ENCODE measurements around the gene GARRE1. TPM values are rescaled to one million over a fixed set of nuclear protein-coding genes. Genes with fewer than 3 reads are reported as not detected.

The GARRE1 gene
- total and polyA plus RNA-seq, 8 donors = 2.1 to 60.7 (median 13.8) TPM

DNA sequence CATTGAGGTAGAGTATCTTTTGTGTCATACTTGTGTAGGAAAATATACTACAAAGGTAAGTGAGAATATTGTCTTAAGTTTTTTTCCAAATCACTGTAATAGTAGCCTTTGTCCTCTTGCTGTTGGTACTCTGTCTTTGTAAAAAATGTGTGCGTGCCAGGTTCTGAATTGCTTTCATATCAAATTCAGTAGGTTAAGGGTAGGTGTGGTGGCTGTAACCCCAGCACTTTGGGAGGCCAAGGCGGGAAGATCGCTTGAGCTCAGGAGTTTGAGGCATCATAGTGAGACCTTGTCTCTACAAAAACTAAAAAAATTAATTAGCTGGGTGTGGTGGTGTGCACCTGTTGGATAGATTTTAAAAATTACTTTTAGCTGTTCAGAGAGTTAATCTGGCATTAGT, 46.6 kb downstream of the GARRE1 start:
- H3K27ac ChIP-seq = no peak overlapping the region
- intact Hi-C loops (cut with DNase I; ENCODE audit: low total_unique reads) = no loop called here
- peaks cover 6 to 9% (median 8%) of the 10 kb centered on the region in 4 donors for H3K4me1 ChIP-seq
- peaks cover 8 to 55% (median 49%) of the 10 kb centered on the region in 4 donors for H3K36me3 ChIP-seq
- no peak for DNase-seq
- H3K9me3 ChIP-seq = no peaks in the 10 kb centered on the region
- WGBS, 5 donors = 94 to 98% (median 95%) methylated on average over 3 of the region's 3 CpGs
- H3K27me3 ChIP-seq = no peaks in the 10 kb centered on the region
- H3K4me3 ChIP-seq = no peak overlapping the region
- TF ChIP-seq, protein P1, sequence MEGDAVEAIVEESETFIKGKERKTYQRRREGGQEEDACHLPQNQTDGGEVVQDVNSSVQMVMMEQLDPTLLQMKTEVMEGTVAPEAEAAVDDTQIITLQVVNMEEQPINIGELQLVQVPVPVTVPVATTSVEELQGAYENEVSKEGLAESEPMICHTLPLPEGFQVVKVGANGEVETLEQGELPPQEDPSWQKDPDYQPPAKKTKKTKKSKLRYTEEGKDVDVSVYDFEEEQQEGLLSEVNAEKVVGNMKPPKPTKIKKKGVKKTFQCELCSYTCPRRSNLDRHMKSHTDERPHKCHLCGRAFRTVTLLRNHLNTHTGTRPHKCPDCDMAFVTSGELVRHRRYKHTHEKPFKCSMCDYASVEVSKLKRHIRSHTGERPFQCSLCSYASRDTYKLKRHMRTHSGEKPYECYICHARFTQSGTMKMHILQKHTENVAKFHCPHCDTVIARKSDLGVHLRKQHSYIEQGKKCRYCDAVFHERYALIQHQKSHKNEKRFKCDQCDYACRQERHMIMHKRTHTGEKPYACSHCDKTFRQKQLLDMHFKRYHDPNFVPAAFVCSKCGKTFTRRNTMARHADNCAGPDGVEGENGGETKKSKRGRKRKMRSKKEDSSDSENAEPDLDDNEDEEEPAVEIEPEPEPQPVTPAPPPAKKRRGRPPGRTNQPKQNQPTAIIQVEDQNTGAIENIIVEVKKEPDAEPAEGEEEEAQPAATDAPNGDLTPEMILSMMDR (IDR thresholded peaks at IDR 0.05) = no peak
- TF ChIP-seq EP300 (IDR thresholded peaks at IDR 0.05) = no peak
- no peak for TF ChIP-seq POLR2A (IDR thresholded peaks at IDR 0.05)
- TF ChIP-seq POLR2AphosphoS5 (IDR thresholded peaks at IDR 0.05) = no peak

Other genes with a start within 250 kb of the GARRE1 start
- 100 to 1,000 TPM in 4 of 5 donors, 10 to 100 TPM in 1; 53.3 to 227 (median 171) TPM for gene LSM14A, start 82.0 kb upstream of the GARRE1 start, total RNA-seq
- gene LSM14A, start 82.0 kb upstream of the GARRE1 start, polyA plus RNA-seq = 10 to 100 TPM; 38.4 to 74.3 (median 51.5) TPM
- gene GPI, start 110.6 kb downstream of the GARRE1 start, total RNA-seq = 100 to 1,000 TPM in 4 of 5 donors, 10 to 100 TPM in 1; 93.2 to 306 (median 110) TPM
- gene GPI, start 110.6 kb downstream of the GARRE1 start, polyA plus RNA-seq = 10 to 100 TPM; 66.1 to 80.9 (median 67.8) TPM
- 10 to 100 TPM in 2 of 5 donors, 1 to 10 TPM in 3; 4.6 to 33.5 (median 9.0) TPM for gene PDCD2L, start 149.8 kb downstream of the GARRE1 start, total RNA-seq
- 10 to 100 TPM in 2 of 3 donors, 1 to 10 TPM in 1; 9.5 to 13.6 (median 11.7) TPM for gene PDCD2L, start 149.8 kb downstream of the GARRE1 start, polyA plus RNA-seq
- gene UBA2, start 173.8 kb downstream of the GARRE1 start, total RNA-seq = 100 to 1,000 TPM in 1 of 5 donors, 10 to 100 TPM in 4; 39.1 to 146 (median 61.6) TPM
- 10 to 100 TPM; 35.4 to 73.2 (median 51.7) TPM for gene UBA2, start 173.8 kb downstream of the GARRE1 start, polyA plus RNA-seq
- gene WTIP, start 227.2 kb downstream of the GARRE1 start, total RNA-seq = 10 to 100 TPM in 1 of 5 donors, 1 to 10 TPM in 3, under 1 TPM in 1; 0.29 to 12.9 (median 5.3) TPM
- gene WTIP, start 227.2 kb downstream of the GARRE1 start, polyA plus RNA-seq = 1 to 10 TPM; 3.3 to 9.0 (median 6.0) TPM

Data from stomach (tissue), 9 donors.